Measurements from ENCODE around the gene ATAT1.

Gene ATAT1

GRCh38 chr6:30619561-30619960 is 7.1 kb upstream of the ATAT1 start:
- Histone ChIP-seq H3K4me2 (ENCODE audit: low read depth, low read length) (no peak overlapping the region), H3K9me2 (replicated peaks; ENCODE audit: insufficient read depth, low read length) (no peaks in the 10 kb centered on the region), H3K79me2 (ENCODE audit: low read length) (peaks cover 45% of the 10 kb centered on the region)

DNA sequence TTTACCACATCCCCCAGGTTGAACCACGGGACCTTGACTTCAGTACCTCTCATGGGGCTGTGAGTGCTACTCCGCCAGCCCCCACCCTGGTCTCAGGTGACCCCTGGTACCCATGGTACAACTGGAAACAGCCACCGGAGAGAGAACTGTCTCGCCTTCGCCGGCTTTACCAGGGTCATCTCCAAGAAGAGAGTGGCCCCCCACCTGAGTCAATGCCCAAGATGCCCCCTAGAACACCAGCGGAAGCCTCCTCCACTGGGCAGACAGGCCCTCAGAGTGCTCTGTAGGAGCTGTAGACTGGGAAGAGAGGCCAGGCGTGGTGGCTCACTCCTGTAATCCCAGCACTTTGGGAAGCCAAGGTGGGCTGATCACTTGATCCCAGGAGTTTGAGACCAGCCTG is 1.2 kb upstream of the ATAT1 start:
- no peaks in the 10 kb centered on the region; the same call in 1 of the 2 replicates for H3K36me3 ChIP-seq (replicated peaks; ENCODE audit: insufficient read depth, low read length)
- peaks cover 21% of the 10 kb centered on the region; the same call in 1 of the 2 replicates for H3F3A ChIP-seq (ENCODE audit: insufficient read depth, low read length)
- H3K4me1 ChIP-seq (ENCODE audit: low read length) = peaks cover 12% of the 10 kb centered on the region; the same call in 1 of the 2 replicates
- no peak overlapping the region; the same call in 1 of the 2 replicates for H3K27ac ChIP-seq (ENCODE audit: low read length)
- H3K9me3 ChIP-seq (replicated peaks; ENCODE audit: insufficient read depth, low read length) = no peaks in the 10 kb centered on the region
- no peak overlapping the region for H2AFZ ChIP-seq (ENCODE audit: low read length)
- TF ChIP-seq EZH2phosphoT487 (IDR thresholded peaks at IDR 0.05; ENCODE audit: low read length) (no peak), CTCF (IDR thresholded peaks at IDR 0.05; ENCODE audit: low read length) (no peak), EZH2 (optimal IDR thresholded peaks at IDR 0.05; ENCODE audit: low read depth, low read length) (no peak)
- no peaks in the 10 kb centered on the region for H3K27me3 ChIP-seq (replicated peaks; ENCODE audit: insufficient read depth, low read length)
- H4K20me1 ChIP-seq (ENCODE audit: insufficient read depth, low read length) = no peaks in the 10 kb centered on the region
- peaks cover 6% of the 10 kb centered on the region; the same call in 1 of the 2 replicates for H3K79me2 ChIP-seq (ENCODE audit: low read length)
- H3K4me3 ChIP-seq (ENCODE audit: low read length) = no peak overlapping the region
- no peak overlapping the region for H3K9ac ChIP-seq (ENCODE audit: low read length)
- H3K4me2 ChIP-seq (ENCODE audit: low read depth, low read length) = no peak overlapping the region
- no peak for DNase-seq
- H3K9me2 ChIP-seq (replicated peaks; ENCODE audit: insufficient read depth, low read length) = no peaks in the 10 kb centered on the region

More at GRCh38 chr6:30619561-30619960, 7.1 kb upstream of the ATAT1 start:
- Histone ChIP-seq H3K27ac (ENCODE audit: low read length) (no peak overlapping the region), H3K9me3 (replicated peaks; ENCODE audit: insufficient read depth, low read length) (no peaks in the 10 kb centered on the region), H3K36me3 (replicated peaks; ENCODE audit: insufficient read depth, low read length) (peaks cover 10% of the 10 kb centered on the region), H3K27me3 (replicated peaks; ENCODE audit: insufficient read depth, low read length) (no peaks in the 10 kb centered on the region), H3K4me1 (ENCODE audit: low read length) (peaks cover 1% of the 10 kb centered on the region; the same call in 1 of the 2 replicates), H3K4me3 (ENCODE audit: low read length) (no peak overlapping the region), H4K20me1 (ENCODE audit: insufficient read depth, low read length) (no peaks in the 10 kb centered on the region; the same call in 1 of the 2 replicates), H3F3A (ENCODE audit: insufficient read depth, low read length) (peaks cover 26% of the 10 kb centered on the region), H2AFZ (ENCODE audit: low read length) (no peak overlapping the region), H3K9ac (ENCODE audit: low read length) (no peak overlapping the region)
- no peak for DNase-seq
- TF ChIP-seq EZH2 (optimal IDR thresholded peaks at IDR 0.05; ENCODE audit: low read depth, low read length) (no peak), CTCF (IDR thresholded peaks at IDR 0.05; ENCODE audit: low read length) (no peak), EZH2phosphoT487 (IDR thresholded peaks at IDR 0.05; ENCODE audit: low read length) (no peak)

DNA sequence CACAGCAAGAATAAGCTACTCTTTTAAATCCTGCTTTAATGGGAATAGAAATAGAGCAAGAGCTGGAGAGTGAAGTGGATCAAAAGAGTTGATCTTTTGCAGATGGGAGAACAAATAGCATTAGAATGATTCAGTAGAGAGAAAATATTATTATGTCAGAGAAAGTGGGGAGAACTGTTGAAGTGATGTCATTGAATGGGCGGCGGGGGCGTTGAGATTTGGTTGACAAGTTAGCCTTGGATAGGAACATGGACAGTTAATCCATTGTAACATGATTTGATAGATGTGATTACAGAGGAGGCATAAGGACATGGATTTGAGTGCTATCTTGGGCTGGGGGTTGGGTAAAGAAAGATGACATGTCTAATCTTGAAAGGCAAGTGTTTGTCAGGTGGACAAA is 9.2 kb downstream of the ATAT1 start:
- Histone ChIP-seq H3K4me3 (ENCODE audit: low read length) (no peak overlapping the region), H3K4me2 (ENCODE audit: low read depth, low read length) (no peak overlapping the region), H2AFZ (ENCODE audit: low read length) (no peak overlapping the region), H4K20me1 (ENCODE audit: insufficient read depth, low read length) (no peaks in the 10 kb centered on the region), H3K36me3 (replicated peaks; ENCODE audit: insufficient read depth, low read length) (no peaks in the 10 kb centered on the region), H3F3A (ENCODE audit: insufficient read depth, low read length) (no peaks in the 10 kb centered on the region), H3K9me2 (replicated peaks; ENCODE audit: insufficient read depth, low read length) (no peaks in the 10 kb centered on the region), H3K4me1 (ENCODE audit: low read length) (no peaks in the 10 kb centered on the region), H3K79me2 (ENCODE audit: low read length) (no peaks in the 10 kb centered on the region), H3K27me3 (replicated peaks; ENCODE audit: insufficient read depth, low read length) (no peaks in the 10 kb centered on the region), H3K27ac (ENCODE audit: low read length) (no peak overlapping the region), H3K9ac (ENCODE audit: low read length) (no peak overlapping the region), H3K9me3 (replicated peaks; ENCODE audit: insufficient read depth, low read length) (no peaks in the 10 kb centered on the region)
- no peak for TF ChIP-seq EZH2phosphoT487 (IDR thresholded peaks at IDR 0.05; ENCODE audit: low read length)
- no peak for TF ChIP-seq EZH2 (optimal IDR thresholded peaks at IDR 0.05; ENCODE audit: low read depth, low read length)
- TF ChIP-seq CTCF (IDR thresholded peaks at IDR 0.05; ENCODE audit: low read length) = no peak
- DNase-seq = no peak
